GDM1 (cell line): ENCODE measurements around the gene DYNC1I1.

Experiments used
- DNase-seq: peaks from one replicate; lab custom pipeline; 2025; lab: John Stamatoyannopoulos, UW

DYNC1I1 gene

GRCh38 chr7:96026010-96026409 lies 253.7 kb downstream of the DYNC1I1 start:
- no peak for DNase-seq

GRCh38 chr7:96026611-96027010 lies 254.3 kb downstream of the DYNC1I1 start:
- DNase-seq = no peak

GRCh38 chr7:96028729-96029128 lies 256.4 kb downstream of the DYNC1I1 start:
- DNase-seq = no peak

GRCh38 chr7:96033009-96033598 lies 260.8 kb downstream of the DYNC1I1 start:
- no peak for DNase-seq

- DNase-seq = no peak
Measured at GRCh38 chr7:96034940-96035727, 262.8 kb downstream of the DYNC1I1 start.

- DNase-seq = no peak
Measured at GRCh38 chr7:96040250-96040772, 268.0 kb downstream of the DYNC1I1 start.

GRCh38 chr7:96041171-96041570 lies 268.8 kb downstream of the DYNC1I1 start:
- DNase-seq = no peak

GRCh38 chr7:96045181-96045580 lies 272.8 kb downstream of the DYNC1I1 start:
- no peak for DNase-seq

- no peak for DNase-seq
Measured at GRCh38 chr7:96045919-96046318, 273.6 kb downstream of the DYNC1I1 start.

GRCh38 chr7:96052289-96052688 lies 279.9 kb downstream of the DYNC1I1 start:
- no peak for DNase-seq

GRCh38 chr7:96052860-96053470 lies 280.6 kb downstream of the DYNC1I1 start:
- no peak for DNase-seq

GRCh38 chr7:96055717-96056116 lies 283.4 kb downstream of the DYNC1I1 start:
- DNase-seq = no peak

- no peak for DNase-seq
Measured at GRCh38 chr7:96059075-96059474, 286.7 kb downstream of the DYNC1I1 start.

GRCh38 chr7:96061009-96061408 lies 288.7 kb downstream of the DYNC1I1 start:
- DNase-seq = no peak

- DNase-seq = no peak
Measured at GRCh38 chr7:96061844-96062243, 289.5 kb downstream of the DYNC1I1 start.

- no peak for DNase-seq
Measured at GRCh38 chr7:96067321-96067720, 295.0 kb downstream of the DYNC1I1 start.

- no peak for DNase-seq
Measured at GRCh38 chr7:96069401-96069800, 297.0 kb downstream of the DYNC1I1 start.

- DNase-seq = no peak
Measured at GRCh38 chr7:96074871-96075270, 302.5 kb downstream of the DYNC1I1 start.

- DNase-seq = no peak
Measured at GRCh38 chr7:96075510-96076349, 303.4 kb downstream of the DYNC1I1 start.

GRCh38 chr7:96076350-96076707 lies 304.0 kb downstream of the DYNC1I1 start:
- no peak for DNase-seq

- DNase-seq = no peak
Measured at GRCh38 chr7:96080027-96080426, 307.7 kb downstream of the DYNC1I1 start.

GRCh38 chr7:96084881-96085553 lies 312.7 kb downstream of the DYNC1I1 start:
- DNase-seq = no peak
